ENCODE results near the gene LENEP.

Gene LENEP

GRCh38 chr1:154993572-154994268 lies at the start of gene LENEP:
TSS of gene LENEP (plus strand) at chr1:154993586. CDS start at chr1:154993608, 22 bp downstream.
- no peak for DNase-seq (ENCODE audit: low read depth in 1 of 2, low spot score in 1 of 2)

- no peak for DNase-seq (ENCODE audit: low read depth in 1 of 2, low spot score in 1 of 2)
Measured at GRCh38 chr1:154943649-154944400, 49.6 kb upstream of the LENEP start.

DNA sequence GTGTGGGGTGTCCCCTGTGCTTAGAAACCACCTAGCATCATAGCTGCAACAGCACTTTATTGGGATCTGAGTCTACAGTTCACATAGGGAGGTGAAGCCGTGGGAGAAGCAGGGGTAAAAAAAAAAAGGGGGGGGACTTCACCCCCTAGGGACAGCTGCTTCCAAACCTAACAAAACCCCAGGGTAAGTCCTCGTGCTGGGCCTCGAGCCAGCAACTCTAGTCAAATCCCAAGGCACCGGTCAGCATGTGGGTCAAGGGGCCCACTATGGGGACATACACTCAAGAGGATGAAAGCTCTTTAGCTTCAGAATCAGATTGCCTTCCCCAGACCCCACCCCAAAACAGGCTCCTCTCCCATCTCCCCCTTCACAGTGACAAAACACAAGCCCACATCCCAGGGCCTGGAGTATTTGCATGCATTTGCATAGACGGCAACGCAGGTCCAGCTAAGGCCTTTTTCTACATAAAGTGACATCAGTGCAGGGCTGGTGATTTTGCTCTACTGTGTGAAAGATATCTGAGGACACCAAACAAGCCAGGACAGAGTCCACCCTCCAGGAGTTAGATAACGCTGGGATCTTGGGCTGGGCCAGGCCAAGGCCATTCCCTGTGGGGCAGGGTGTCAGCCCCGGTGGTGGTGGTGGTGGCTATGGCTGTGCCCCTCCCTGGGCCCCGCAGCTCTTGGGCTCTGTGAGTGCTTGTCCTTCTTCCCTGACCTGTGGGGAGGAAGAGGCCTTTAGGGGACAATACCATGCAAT lies 48.8 kb upstream of the LENEP start:
- DNase-seq (ENCODE audit: low read depth in 1 of 2, low spot score in 1 of 2), result no peak

DNA sequence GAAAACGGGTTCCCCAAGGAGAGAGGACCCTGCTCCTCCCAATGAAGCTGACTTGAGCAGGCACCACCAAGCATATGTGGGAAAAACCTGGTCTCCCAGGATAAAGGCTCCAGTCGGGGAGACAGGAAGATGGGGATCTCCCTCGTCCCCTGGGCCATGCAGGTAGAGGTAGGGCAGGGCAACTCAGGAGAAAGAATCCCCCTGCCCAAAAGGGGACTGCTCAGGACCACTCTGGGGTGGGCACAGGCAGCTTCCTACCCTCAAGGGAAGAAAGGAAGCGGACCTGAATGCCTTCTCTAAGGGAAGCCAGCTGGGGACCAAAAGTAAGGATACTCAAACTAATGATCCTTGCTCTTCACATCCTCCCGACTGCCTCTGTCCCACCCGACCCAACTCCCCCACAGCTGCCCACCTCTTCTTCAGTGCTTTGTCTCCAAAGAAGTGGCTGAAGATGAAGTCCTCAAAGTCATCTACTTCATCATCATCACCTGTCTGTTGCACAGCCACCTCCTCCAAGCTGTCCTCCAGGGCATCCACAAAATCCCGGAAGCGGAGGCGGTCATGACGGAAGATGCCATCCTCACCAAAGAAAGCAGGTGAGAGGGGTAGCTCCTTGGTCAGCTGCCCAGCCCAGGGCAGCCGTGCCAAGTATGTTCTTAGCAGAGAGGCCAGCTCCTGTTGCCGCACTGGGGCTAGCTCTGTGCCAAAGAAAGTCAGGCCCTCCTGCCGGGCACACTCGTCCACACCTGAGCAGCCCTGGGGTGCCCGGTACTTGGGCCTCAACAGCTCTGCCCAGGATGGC lies 48.0 kb upstream of the LENEP start:
- no peak for DNase-seq (ENCODE audit: low read depth in 1 of 2, low spot score in 1 of 2)

DNA sequence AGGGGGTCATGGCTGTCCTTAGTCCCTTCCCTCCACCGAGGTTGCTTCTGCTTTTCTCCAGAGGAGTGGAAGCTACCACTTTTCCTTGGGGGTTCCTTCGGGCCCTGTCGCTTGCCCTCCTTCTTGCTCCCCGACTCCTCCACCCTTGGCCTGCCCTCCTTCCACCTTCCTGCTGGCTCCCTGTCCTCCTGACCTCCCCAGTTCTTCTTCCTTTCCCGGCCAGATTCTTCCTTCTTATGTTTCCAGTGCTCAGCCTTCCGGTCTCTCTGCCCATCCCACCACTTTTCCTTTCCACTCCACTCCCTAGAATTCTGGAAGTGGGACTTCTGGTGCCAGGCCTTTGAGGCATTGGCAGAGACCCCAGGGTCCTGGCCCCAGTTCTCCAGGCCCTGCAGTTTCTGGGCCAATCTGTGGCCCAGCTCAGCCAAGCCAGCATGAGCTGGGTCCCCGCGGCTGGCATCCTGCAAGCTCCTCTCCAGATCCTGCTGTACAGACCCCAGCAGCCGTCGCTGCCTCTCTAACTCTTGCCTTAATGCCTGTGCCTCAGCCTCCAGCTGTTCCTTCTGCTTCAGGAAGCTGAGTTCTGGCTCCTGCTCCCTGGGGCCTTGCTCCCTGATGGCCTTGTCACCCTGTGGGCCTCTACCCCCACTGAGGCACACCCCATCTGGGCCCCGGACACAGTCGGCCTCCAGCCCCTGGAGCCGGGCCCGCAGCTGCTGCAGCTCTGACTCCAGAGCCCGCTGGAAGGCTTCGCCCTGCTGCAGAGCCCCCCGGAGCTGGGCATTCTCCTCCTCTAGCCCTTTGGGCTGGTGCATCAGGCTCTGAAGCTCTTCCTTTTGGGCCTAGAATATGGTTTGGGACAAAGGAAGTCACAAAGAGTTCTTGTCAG lies 47.2 kb upstream of the LENEP start:
- no peak for DNase-seq (ENCODE audit: low read depth in 1 of 2, low spot score in 1 of 2)

- no peak for DNase-seq (ENCODE audit: low read depth in 1 of 2, low spot score in 1 of 2)
Measured at GRCh38 chr1:154948079-154948478, 45.3 kb upstream of the LENEP start.

DNA sequence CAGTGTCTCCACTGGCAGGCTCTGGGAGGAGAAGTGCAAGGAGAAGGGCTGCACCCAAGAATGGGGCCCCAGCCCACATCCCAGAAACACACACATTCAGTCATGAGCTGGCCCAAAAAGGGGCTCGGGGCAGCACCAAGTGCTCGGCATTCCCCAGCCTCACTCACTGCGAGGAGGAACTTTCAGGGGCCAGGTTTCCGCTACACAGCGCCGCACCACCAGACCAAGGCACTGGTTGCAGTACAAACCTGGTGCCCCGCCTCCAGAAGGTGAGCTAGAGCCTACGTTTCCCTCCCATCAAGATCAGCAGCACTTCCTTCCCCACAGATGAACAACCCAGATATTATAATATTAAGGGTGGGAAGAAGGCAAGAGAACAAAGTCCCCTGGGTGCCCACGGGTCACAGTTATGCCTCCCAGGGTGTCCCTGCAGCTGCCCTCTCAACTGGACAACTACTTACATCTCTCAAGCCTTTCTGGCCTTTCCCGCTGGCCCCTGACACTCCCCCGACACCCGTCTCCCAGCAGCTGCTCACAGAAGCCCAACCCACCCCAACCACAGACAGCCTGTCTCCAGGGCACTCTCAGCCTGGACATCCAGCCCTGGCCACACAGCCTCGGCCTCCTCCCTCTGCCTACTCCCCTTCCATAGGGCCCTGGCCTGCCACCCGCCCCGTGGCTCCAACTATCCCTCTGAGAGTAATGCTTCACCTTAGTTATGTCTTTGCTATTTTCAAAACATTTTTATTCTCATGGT lies 41.3 kb upstream of the LENEP start:
- peak in 1 of 2 donors; percentile 57 for DNase-seq (ENCODE audit: low read depth in 1 of 2, low spot score in 1 of 2)

- no peak for DNase-seq (ENCODE audit: low read depth in 1 of 2, low spot score in 1 of 2)
Measured at GRCh38 chr1:154952664-154953063, 40.7 kb upstream of the LENEP start.

DNA sequence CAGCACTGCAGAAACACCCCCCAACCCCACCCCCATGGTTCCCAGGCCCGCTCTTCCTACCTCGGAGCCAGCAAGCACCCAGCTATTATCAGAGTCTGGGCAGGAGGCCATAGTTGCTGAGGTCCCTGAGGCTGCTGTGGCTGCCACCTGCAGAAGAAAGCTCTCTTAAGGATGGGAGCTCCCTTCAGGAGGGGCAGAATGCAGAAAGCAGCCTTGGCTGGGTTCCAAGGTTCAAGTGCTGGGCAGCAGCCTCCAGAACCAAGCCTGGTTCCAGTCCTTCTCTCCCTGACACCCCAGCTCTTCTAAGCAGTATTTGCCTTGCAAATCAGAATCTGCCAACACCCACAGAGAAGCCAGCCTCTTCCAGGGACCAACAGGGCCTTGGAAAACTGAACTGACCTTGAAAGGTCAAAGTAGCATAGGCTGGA lies 39.8 kb upstream of the LENEP start:
- DNase-seq (ENCODE audit: low read depth in 1 of 2, low spot score in 1 of 2), result no peak

DNA sequence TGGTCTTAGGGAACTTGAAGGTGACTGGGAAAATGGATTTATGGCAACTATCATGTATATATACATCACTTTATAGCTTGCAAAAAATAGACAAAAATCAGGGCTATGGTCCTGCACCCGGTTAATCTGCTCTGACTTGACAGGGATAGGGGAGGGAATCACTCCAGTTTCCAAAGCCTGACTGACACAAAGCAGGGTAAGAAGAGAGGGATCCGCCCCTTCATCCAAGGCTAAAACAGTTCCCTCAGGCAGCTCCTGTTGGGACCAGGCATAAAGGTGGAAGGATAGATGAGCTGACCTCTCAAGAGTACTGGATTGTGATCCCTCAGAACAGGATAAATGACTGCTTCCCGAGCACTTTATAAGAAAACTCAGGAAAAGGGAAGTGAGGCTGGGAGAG lies 38.8 kb upstream of the LENEP start:
- DNase-seq (ENCODE audit: low read depth in 1 of 2, low spot score in 1 of 2), result no peak

- DNase-seq (ENCODE audit: low read depth in 1 of 2, low spot score in 1 of 2), result peak; percentile 42 to 80
Measured at GRCh38 chr1:154955039-154955717, 38.2 kb upstream of the LENEP start.

GRCh38 chr1:154955718-154956543 lies 37.5 kb upstream of the LENEP start, which contains the start of gene PBXIP1:
TSS of gene PBXIP1 (minus strand) at chr1:154956099. CDS start at chr1:154953721, 2,378 bp downstream.
- peak in 1 of 2 donors; percentile 64 for DNase-seq (ENCODE audit: low read depth in 1 of 2, low spot score in 1 of 2)

GRCh38 chr1:154956544-154956941 lies 36.8 kb upstream of the LENEP start:
- DNase-seq (ENCODE audit: low read depth in 1 of 2, low spot score in 1 of 2), result no peak

DNA sequence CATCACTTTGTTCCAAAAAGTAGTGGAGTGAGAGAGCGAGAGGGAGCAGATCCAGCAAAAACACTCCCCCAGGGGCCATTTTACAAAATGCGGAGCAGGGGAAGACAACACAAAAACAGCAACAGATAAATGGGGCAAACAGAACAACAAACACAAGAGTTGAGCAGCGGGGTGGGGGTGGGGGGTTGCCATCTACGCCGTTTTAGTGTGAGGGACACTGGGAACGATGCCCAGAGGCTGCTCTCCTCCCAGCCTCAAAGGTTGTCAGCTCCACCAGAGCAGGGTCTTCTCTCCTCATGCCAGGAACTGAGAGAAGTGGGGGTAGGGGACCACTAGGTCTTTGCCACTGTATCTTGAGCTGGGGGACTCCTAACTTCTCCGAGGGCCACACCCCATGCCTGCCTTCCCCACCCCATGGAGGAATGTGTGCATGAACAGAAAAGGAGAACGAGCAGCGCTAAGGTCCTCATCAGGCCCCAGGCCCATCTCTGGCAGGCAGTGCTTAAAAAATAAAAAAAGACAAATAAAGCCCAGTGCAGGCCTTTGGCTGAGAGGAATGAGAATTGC lies 36.2 kb upstream of the LENEP start:
- no peak for DNase-seq (ENCODE audit: low read depth in 1 of 2, low spot score in 1 of 2)

DNA sequence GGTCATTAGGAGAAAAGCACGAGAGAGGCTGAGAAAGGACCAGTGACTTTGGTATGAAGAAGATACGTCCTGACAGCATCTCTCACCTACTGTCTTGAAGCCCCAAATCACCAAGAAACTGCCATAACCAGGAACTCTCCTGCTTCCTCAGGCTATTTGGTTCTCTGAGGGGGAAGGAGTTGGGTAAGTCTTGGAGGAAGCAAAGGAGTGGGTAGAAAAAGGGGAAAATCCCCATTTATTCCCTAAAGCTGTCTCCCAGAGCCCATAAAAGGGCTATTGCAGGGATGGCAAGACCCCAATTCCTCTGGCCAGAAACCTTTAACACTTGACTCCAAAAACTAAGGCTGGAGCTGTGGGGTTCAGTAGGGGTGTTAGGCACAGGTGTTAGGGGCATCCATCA lies 35.4 kb upstream of the LENEP start:
- DNase-seq (ENCODE audit: low read depth in 1 of 2, low spot score in 1 of 2), result no peak

DNA sequence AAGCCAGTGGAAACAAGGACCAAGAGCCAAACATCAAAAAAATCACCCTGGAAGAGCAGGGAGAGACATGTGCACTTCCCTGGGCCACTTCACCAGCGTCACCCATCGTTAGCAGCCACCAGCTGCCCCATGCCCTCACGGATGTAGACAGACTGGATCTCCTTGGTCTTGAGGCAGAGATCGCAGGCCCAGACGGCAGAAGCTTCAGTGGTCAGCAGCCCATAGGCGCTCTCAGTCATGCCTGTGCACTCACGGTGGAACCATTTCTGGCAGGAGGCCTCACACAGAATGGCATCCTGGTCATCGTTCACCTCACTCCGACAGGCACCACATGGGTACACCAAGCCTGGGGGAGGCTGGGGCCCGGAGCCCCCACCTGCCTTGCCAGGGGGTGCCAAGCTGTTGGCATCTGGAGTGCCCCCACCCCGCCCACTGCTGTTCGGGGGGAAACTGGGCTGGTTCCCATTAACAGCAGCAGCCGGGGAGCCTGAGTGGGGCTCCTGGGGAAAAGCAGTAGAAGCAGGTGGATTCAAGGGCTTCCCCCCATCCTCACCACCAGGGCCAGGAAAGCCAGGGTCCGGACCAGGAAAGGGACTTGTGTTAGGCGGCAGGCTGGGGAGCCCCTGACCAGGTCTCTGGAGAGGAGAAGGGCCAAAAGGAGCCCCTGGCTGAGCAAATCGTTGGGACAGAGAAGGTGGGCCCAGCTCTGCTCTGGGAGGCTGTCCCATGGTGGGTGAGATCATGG lies 34.5 kb upstream of the LENEP start:
- no peak for DNase-seq (ENCODE audit: low read depth in 1 of 2, low spot score in 1 of 2)

- no peak for DNase-seq (ENCODE audit: low read depth in 1 of 2, low spot score in 1 of 2)
Measured at GRCh38 chr1:154959426-154959780, 34.0 kb upstream of the LENEP start.
